HG03135 (cell line): Measurements from ENCODE around the gene ARHGAP24.

Experiments
- ATAC-seq: cut with Tn5 transposase; IDR thresholded peaks from one replicate; pipeline ENCODE4 v1.9.1; 2021; ENCODE audit warnings: mild to moderate bottlenecking, moderate library complexity; ENCODE audit not compliant: unreplicated experiment

ARHGAP24 gene

DNA sequence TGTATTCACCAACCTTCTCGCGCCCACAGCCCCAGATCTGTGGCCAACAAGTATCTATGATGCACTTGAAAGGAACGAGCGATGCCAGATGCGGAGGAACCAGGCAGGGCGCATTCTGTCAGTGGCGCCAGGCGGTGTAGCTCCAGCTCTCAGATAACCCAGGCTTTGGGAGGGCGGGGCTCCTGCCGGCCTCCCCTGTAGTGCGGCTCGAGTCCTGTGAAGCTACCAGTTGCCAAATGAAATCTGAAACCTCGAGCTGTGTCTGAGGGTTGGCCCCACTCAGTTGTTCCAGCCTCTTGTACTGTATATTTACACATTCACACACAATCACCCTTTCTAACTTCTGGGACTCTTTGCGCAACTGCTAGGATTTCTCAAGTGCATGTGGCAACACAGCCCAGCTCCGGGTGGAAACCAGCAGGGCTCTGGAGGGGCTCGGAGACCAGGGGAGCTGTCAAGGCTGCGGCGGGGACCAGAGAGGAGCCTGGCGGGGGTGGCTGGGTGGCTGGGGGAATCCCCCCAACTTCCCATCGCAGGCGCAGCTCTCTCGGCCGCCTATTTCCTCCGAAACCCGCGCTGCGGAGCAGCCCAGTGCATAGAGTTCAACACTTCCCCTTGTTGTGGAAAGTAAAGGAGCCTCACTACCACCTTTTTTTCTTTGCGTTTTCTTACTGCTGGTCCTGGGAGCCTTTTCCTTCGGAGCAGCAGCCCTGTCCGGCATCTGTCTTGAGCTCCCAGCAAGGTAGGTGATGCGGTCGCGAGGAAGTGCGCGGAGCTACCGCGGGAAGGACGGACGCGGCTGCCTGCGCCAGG lies at the start of gene ARHGAP24:
ARHGAP24 (plus strand) TSS at position 333 of the 813 bp plus-strand sequence.
- peak; percentile 93 for ATAC-seq

DNA sequence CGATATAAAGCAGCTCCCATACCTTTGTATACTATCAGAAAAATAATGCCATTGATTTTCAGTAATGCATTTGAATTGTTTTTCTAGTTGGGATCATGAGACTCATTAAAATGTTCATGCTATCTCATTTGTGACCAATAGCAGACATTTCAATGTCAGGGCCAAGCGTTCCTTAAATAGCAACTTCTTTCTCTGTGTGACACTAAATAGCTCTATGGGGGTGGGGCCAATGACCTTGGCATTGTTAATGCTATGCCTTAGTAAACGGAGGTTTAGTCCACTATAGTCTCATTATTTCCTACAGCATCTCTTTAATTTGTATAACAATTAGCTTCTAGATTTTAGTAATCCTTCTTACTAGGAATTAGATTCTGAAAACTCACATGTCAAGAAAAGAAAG lies 48.6 kb upstream of the ARHGAP24 start:
- ATAC-seq = no peak

GRCh38 chr4:85427123-85427522 lies 47.8 kb upstream of the ARHGAP24 start:
- ATAC-seq = no peak

DNA sequence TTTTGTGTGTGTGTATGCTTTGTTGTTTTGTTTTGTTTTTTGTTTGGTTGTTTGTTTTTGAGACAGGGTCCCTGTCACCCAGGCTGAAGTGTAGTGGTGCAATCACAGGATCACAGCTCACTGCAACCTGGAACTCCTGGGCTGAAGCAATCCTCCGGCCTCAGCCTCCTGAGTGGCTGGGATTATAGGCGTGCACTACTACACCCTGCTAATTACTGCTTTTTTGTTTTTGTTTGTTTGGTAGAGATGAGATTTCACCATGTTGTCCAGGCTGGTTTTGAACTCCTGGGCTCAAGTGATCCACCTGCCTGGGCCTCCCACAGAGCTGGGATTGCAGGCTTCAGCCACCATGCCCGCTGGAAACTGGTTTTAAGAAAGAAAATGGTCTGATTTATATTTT lies 44.7 kb upstream of the ARHGAP24 start:
- no peak for ATAC-seq

DNA sequence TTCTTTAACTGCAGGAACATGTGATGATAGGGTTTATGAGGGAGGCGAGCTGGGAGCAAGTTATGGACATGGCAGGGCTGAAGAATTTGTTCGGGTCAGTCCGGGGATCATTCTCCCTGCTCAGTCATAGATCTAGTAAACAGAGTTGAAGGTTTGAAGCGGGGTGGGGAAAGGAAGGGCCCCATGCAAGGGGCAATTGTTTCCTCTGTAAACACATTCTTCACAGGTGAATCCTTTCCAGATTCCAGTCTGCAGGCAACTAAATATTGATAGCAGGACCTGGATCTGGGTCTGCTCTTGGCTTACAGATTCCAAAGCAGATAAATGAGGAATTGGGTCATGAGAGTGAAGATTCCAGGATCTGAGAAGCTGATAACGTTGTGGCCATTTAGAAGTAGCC lies 44.3 kb upstream of the ARHGAP24 start:
- no peak for ATAC-seq

- no peak for ATAC-seq
Measured at GRCh38 chr4:85431156-85431555, 43.8 kb upstream of the ARHGAP24 start.

- ATAC-seq = no peak
Measured at GRCh38 chr4:85431881-85432485, 43.0 kb upstream of the ARHGAP24 start.

DNA sequence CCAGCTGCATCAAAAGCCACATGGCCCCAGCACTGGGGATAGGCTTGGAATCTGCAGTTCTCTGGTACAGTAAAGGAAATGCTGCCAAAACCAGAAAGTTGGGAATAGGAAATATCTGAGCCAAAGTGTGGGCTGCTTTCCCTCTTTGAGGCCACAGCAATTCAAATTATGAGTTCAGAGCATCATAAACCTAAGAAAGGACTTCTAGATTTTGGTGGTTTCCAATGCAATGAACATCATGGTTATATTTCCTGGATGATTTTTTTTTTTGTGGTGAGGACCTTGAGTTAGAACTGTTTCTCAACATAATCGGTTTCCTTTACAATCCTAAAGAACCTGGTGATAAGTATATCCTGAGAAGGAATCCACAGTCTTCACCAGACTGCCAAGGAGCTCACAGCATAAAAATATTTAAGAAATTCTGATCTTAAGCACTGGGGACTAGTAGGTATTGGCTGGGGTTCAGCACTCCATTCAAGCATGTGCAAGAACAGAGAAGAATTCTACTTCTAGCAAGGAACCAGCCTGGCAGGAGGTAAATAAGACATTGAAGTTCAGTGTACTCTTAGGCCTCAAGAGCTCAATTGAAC lies 29.8 kb upstream of the ARHGAP24 start:
- no peak for ATAC-seq

DNA sequence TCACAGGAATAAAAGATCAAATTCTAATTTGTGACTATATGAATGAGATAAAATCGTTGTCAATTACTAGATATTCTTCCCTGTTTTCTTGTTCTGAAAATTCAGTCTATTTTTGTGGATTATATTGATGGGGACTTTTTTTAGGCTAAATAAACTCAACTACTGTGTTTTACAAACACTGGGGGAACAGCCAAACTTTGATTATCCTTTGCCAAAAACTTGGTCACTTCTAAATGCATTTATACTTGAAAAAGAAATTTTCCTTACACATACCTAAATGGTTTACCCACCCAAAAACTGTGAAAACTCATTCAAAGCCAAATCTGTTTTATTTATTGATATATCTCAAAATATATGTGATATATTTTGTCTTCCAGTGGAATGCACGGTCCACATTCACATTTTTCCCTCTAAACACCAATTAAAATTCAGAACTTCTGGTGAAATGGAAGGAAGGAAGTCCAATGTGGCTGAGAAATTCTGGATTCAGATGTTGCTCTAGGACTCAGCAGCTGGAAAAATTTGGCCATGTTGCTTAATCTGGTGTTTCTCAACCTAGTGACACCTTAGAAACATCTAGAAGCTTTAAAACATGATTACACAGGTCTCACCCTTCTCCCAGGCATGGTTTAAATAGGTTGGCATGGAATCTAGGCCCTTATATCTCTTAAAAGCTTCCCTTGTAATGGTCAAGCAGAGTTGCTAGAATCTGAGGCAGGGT lies 28.6 kb upstream of the ARHGAP24 start:
- ATAC-seq = no peak

GRCh38 chr4:85448906-85449890 lies 25.8 kb upstream of the ARHGAP24 start:
- no peak for ATAC-seq

DNA sequence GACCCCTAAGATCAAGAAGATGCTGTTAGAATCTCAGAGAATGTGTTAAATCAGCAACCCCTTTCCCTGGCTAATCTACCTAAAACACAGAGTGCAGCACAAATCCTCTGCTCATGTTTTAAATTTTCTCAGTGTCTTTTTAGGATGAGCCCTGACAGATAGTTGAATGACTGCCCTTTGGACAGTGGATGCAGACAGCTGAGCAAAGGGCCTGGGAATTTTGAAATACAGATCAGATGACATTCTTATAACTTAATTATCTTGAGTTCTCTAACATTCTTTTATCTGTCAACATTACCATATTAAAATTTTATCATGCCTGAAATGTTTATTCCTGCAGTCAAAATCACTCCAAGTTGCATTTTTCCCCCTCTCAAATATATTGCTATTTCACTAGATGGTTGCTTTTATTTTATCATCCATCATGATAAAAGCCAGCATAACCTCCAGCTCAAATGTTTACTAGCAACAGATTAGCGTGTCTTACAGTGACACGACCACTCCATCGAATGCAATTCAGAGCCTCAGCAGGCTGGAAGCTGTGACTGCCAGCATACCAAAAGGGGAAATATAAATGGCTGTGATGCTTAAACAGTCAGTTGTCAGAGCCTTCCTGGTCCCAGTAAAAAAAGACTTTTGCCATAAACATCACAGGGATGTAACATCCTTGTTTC lies 22.8 kb upstream of the ARHGAP24 start:
- ATAC-seq = no peak

GRCh38 chr4:85455942-85456341 lies 19.0 kb upstream of the ARHGAP24 start:
- ATAC-seq = no peak

DNA sequence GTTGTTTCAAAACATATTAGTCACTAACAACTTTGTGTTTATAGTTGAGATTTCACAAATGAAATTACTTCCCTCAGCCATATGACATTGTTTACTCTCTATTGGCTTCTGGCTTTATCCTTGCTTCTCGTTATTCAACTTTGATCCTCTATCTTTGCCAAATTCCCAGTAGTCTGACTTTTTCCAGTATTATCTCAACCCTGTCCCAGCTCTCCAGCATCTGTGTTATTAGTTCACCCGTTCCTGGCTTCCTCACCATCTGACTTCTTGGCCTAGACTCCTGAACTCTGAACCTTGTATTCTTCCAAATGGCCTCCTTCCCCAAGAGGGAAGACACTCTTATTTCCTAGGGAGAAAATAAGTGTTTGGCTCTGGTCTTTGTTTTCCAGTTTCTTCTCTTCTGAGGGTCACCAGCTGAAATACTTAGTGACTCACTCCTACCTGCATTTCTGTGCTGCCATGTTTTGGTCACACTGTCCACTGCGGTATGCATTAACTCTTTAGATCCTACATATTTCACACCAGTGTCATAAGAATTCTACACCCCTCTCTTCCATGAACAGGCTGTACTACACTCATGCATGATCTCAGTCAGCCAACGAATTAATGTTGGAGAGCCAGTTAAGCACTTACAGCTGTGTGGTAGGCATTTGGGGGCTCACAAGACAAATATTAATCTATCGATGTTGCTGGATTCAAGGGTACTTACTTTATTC lies 17.0 kb upstream of the ARHGAP24 start:
- no peak for ATAC-seq

DNA sequence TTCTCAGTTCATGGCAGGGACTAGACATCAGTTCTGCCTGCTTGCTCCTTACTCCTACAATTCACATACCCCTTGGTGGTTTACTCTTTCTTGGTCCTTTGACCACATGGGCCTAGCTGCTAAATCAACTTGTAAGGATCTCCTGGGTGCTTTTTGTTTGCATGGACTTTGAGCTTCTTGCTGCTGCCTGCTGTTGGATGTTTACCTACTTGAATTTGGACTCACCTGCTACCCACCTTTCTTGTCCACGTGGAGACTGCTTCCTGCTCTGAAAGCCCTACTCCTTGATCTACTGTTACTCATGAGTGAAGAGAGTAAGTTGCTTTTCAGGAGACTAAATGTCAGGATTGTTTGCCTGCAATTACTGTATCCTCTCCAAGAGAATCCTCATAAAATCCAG lies 15.2 kb upstream of the ARHGAP24 start:
- no peak for ATAC-seq

DNA sequence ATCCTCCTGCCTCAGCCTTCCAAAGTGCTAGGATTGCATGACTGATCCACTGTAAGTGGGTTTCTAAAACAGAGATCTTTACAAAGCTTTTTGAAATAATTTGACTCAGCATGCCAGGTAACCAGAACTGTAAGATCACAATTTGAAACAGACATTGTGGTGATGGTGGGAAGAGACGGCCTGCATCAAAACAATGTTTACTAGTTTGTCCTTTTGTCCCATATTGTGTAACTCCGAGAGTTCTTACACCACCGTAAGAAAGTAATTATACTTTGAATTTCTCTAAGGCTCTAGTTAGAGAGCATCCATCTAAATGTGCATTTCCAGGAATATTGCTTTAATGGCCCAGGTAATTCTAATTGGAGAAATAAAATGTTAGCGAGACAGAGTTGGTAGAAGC lies 594 bp upstream of the ARHGAP24 start:
- ATAC-seq = no peak

DNA sequence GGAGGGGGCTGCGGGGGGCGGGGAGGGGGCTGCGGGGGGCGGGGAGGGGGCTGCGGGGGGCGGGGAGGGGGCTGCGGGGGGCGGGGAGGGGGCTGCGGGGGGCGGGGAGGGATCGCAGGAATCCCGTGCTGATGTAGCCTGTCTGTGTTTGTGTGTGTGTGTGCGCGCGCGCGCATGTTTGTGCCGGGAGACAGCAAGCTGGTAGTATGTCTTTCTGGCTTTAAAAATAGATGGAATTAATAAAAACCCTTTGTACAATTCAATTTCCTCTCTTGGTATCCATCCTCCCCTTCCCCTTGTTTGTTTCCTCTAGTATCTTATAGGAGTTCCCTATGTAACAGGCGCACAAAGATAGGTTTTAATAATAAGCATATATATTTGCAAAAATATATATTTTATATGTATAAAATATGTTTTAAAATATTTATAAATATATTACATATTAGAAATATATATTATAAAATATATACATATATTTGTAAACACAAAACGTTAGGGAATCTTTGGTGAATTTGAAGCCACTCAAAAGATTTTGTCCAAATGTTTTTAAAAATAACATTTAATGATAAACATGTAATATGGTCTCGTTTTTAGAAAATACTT lies 782 bp downstream of the ARHGAP24 start:
- no peak for ATAC-seq

DNA sequence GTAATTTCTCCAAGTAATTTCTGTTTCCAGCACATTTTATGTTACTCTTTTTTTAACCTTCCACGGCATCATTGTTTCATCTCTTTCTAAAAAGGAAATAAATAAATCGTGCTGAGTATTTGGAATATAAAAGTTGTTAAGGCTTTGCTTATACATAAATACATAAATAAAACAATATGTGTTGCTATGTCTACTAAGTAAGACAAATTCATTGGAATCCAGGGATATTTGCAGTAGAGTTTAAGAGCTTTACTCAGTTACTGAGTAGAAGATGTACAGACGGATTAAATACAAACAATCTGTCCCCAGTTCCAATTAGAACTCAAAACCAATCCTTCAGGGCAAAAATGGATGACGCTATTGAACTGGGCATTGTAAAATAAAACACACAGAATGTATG lies 1.4 kb downstream of the ARHGAP24 start:
- no peak for ATAC-seq

DNA sequence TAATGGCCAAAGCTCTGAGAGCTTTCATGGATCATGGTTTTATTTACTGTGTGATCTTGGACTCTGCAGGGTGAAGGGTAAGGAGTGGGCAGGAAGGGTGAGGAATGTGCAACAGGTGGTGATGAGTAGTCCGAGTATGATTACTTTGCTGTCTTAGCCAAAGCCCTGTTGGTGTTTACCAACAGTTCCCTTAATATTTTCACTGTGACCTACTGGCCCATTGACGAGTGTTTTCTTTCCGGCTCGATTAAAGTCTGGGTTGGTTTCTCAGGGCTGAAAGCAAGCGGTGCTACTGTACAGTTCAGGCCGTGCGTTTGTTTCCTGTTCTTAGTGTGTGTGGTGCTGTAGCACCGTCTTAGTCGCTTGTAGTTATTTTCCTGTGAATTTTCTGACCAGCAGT lies 2.6 kb downstream of the ARHGAP24 start:
- no peak for ATAC-seq

- no peak for ATAC-seq
Measured at GRCh38 chr4:85478576-85478975, 3.6 kb downstream of the ARHGAP24 start.
